HG03442 (cell line): ENCODE data around the gene EEIG1.

Source experiments
- ATAC-seq: cut with Tn5 transposase; IDR thresholded peaks from one replicate; pipeline ENCODE4 v1.9.1; 2021; ENCODE audit warnings: mild to moderate bottlenecking, moderate library complexity; ENCODE audit not compliant: unreplicated experiment

EEIG1 gene

DNA sequence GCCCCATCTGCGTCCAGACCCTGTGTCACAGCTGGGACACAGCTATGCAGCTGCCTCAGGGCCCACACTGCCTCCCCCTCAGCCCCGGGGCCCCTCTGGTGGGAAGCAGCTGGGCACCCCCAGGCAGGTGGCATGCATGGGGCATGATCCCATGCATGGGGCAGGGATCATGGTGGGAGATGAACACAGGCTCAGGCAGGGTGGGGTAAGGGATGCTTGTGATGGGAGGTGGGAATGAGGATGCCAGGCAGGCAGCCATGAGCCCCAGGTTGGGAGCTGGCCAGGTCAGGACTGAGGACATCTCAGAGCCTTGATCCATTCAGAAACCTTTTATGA is 19.7 kb downstream of the EEIG1 start:
- no peak for ATAC-seq

DNA sequence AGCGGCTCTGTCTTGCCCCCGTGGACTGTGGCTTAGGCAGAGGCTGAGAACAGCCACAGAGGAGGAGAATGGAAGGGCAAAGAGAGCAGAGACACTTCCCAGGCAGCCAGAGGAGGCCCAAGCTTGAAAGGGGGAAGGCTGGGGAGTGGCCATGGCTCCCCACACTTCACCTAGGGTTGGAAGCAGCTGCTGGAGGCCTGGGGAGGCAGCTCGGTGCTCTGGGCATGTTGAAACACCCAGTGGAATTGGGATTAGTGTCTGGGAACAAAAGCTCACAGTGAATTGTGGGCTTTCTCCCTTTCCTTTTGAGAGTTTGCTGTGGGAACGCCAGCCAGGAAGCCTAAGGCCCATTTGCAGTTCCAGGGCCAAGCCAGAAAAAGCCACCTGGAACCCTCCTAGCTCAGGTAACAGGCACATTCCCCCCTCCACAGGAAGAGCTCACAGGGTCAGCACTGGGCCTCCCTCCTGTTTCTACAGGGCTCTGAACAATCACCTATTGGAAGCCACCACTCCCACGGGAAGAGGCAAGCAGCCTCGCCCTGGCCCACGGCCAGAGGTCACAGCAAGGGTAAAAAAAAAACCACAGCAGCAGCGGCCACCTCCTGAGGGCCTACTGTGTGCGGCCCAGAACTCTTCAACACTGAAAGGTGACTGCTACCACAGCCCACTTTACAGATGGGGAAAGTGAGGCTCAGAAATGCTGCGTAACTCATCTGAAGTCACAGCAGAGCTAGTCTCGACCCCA is 20.2 kb downstream of the EEIG1 start:
- ATAC-seq: no peak

DNA sequence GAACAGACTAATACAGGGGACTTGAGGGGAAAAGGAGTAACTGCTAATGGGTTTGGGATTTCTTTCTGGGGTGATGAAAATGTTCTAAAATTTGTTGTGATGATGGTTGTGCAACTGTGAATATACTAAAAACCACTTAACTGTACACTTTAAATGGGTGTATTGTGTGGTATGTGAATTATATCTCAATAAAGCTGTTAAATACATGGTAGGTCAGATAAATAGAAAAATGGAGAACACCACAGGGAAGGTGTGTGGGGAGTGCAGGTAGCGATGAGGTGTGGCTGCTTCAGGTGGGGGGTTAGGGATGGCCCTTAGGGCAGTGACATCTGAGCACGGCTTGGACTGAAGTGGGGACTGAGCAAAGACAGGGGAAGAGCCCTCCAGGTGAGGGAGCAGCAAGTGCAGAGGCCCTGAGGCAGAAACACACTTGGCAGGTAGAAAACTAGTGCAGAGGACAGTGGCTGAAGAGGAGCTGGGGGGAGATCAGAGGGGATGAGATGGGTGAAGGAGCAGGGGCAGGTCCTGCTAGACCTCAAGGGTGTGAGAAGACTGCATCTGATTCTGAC is 20.9 kb downstream of the EEIG1 start:
- no peak for ATAC-seq

GRCh38 chr9:127959398-127959797 is 21.4 kb downstream of the EEIG1 start:
- no peak for ATAC-seq

DNA sequence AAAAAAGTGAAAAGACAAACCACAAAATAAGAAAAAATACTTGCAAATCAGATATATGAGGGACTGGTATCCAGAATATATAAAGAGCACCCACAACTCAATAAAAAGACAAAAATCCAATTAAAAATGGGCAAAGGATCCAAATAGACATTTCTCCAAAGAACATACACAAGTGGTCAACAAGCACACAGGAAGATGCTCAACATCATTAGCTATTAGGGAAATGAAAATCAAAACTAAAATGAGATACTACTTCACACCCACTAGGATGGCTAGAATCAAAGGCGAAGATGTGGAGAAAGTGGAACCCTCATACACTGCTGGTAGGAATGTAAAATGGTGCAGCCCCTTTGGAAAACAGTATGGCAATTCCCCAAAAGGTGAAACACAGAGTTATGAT is 22.1 kb downstream of the EEIG1 start:
- ATAC-seq: no peak

- ATAC-seq: peak; percentile 59
Measured at GRCh38 chr9:127955294-127956015, 25.3 kb downstream of the EEIG1 start.

DNA sequence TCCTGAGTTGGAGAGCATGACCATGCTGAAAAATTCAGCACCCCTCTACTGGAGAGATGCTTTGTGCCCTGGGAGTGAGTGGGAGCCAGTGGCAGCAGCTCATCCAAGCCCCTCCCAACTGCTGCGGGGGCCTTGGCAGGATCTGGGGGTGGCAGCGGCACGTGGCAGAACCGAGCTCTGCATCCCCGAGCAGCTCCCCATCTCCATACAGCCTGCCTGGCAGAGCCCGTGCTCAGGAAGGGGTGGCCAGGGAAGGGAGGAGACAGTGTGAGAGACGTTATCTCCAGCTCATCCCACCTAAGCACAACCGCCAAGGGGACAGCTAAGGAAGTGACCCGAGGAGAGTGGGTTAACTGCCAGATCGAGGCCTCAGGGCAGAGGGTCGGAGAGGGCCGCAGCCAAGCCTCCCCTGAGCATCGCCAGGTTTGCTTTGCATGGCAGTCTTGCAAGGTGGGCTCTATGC is 25.9 kb downstream of the EEIG1 start:
- no peak for ATAC-seq

DNA sequence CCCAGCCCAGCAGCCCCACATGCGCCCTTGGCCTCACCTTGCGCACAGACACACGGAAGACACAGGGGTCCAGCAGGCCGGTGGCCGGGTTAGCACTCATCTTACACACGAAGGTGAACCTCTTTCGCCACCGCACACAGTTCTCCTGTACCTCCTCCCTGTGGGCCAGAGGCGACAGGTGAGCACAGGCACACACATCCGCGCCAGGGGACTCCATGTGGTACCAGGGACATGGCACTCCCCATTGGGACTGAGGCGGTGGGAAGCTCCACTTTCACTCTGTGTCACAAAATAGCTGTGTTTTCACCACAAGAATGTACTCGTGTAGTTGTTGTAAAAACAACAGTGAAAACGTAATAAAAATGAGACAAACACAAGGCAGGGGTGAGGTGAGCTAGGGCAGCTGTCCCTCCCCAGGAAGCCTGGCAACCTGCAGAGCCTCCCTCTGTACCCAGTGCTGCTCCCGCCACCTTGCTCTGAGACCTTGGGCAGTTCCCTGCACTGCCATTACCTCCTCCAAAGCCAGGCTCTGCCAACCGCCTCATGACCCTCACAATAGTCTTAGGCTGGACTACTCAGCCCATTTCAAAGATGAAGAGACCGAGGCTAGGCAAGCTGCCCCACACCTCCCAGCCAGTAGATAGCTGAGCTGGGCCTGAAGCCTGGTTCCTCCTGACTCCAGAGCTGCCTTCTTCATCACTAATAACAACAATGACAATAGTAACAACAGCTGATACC is 26.9 kb downstream of the EEIG1 start:
- ATAC-seq: no peak

DNA sequence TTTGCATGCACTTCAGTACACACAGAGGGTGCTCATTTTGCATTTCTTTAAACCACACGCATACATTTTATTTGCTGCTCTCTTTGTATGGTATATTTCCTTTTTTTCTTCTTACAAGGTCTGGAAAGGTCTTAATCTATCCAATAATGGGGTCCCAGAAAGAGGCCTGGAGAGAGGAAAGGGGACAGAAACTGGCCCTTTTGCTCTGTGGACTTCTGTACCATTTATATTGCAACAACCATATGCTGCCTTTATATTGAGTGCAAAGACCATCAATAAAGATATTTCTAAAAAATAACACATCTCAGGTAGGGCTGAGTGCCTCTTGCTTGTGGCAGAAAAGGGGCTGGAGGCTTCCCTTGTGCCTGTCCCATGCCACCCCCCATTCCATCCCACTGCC is 27.6 kb downstream of the EEIG1 start:
- no peak for ATAC-seq

DNA sequence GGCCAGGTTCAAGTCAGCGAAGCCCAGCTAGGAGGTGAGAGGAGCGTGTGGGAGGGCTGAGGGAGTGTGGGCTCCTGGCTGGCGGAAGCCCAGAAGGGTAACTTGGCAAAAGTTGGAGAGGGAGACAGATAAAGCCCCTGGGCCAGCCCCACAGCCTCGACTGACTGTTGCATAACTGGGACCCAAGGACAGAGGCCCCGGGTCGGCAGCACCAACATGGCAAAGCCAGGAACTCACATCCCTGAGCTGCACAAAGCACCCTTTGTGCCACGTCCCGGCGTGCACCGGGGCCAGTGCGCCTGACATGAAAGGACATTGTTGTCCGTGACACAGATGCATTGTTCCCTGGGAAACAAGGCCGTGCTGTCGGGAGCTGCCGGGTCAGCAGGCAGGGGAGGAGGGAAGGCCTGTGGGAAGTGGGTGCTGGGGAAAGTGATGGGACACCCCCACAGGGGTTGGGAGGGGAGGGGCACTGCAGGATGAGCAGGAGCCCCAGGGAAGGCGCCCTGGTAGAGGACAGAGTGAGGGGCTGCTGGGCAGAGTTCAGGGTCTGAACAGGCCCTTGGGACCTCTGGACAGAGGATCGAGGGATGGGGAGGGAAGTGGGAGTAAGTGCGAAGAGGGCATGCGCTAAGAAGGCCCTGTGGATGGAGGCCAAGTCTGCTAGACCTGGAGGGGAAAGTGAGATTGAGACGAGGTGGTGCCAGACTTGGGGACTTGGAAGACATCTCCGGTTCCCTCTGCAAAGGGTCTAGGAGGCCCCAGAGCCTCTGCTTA is 30.1 kb downstream of the EEIG1 start:
- ATAC-seq: no peak

DNA sequence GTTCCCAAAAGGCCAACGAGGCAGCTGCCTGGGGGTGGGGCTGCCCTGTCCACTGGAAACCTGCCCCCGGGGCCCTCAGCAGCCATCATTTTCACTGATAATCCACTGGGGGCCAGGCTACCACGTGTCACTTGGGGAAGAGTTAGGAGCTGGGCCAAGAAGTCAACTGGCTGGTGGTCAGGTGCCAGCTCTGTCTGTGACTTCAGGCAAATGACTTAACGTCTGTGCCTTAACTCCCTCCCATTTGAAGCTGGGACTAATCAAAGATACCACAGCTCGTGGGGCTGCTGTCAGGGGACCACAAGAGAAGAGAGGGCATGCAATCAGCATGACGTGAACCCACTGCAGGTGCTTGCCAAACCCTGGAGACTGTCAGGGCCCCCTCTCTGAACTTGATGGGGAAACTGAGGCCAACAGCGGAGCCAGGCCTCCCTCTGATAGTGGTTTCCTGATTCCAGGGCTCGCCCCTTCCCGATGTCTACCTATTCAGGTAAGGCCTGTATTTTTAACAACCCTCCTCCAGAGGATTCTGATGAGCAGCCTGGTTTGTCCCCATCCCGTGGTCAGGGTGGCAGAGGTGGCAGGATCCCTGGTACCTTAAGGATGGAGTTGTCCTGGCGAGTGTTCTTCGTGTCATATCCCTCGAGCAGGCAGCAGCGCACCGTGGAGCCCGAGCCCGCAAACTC is 30.8 kb downstream of the EEIG1 start:
- no peak for ATAC-seq

DNA sequence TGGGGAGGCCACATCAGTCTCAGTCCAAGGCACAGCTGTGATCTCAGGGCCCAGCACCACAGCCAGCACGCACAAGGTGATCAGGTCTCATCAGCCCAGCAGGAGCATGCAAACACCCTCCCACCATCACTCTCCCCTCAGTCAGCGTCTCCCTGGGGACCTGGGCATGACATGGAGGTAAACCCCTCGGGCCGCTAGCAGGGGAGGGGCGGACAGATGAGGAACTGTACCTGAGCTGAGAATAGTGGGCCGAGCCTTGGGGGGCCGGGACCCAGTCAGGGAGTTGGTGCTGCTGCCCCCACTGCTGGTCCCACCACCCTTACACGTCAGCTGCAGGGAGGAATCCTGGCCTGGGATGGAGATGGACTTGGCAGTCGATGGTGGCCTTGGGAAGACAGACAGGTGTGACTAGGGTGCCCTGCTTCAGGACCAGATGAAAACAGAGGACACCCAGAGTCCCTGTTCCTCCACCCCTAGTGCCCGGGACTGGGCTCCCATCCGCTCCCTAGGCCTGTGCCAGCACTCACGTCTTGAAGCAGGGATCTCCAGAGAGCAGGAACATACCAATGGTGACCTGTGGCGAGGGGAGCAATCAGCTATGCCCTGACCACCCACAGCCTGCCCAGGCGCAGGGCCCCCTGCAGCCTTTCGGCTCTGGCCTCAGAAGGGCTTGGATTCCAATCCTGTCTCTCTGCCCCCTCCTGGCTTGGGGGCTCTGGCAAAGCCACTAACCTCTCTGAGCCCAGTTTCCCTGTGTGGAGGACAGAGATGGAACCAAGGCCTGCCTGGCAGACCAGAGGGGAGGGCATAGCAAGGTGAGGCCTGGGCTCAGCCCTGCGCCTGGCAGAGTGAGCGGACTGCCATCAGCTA is 32.7 kb downstream of the EEIG1 start:
- ATAC-seq: no peak

- ATAC-seq: no peak
Measured at GRCh38 chr9:127946728-127947127, 34.1 kb downstream of the EEIG1 start.

GRCh38 chr9:127945942-127946341 is 34.8 kb downstream of the EEIG1 start:
- no peak for ATAC-seq

DNA sequence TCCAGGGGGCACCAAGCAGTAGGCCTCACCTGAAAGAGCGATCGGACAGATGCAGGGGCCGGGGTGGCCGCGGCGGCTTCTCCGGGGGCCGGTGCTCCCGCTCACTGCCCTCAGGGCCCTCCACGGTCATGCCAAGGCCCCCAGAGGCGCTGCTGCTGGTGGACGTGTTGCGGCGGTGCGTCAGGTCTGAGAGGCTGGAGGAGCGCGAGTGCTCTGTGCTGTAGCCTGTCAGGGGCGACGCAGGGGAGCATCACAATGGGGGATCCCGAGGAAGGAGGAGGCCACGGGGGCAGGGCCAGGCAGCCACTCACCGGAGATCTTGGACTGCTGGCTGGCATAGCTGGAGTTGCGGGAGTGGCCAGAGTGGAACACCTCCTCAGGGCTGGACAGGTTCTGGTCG is 35.5 kb downstream of the EEIG1 start:
- ATAC-seq: no peak

- no peak for ATAC-seq
Measured at GRCh38 chr9:127944586-127945218, 36.1 kb downstream of the EEIG1 start.

- peak; percentile 64 for ATAC-seq
Measured at GRCh38 chr9:127943731-127944144, 37.1 kb downstream of the EEIG1 start.

DNA sequence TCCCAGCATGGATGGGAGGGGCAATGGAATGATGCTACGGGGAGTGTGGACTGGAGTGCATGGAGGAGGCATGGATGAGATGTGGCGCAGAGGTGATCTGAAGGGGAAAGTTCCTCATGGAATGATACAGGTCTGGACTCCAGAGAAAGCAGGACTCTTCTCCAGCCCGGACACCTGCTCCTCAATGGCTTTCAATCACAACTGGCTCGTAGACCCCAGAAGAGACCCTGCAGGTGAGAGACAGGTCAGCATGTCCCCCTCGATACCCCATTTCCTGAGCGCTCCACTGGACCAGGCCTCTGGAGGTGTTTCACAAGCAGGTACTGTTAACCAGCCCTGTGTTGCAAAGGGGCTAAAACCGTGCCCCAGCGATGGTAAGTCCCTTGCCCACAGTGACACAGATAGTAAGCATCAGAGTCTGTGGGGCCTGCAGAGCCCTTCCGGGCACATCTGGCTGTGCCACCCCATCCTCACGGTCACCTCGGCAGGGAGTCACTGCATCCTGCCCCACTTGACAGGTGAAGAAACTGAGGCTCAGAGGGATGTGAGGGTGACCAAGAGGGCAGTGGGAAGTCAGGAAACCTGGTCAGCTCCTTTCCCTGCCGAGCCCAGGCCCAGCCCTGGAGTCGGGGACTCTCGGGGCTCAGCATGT is 37.7 kb downstream of the EEIG1 start:
- ATAC-seq: no peak
